ENCODE measurements around the gene ATG3. TPM values are rescaled to one million over a fixed set of nuclear protein-coding genes. Genes with fewer than 3 reads are reported as not detected.

Gene ATG3
- polyA plus RNA-seq, 1 experiment, result 29.6 TPM

GRCh38 chr3:112560307-112560706, 1.5 kb downstream of the ATG3 start:
- Histone ChIP-seq H3K27me3 (ENCODE audit: control insufficient read depth, insufficient read depth, low read length) (no peaks in the 10 kb centered on the region), H3K36me3 (ENCODE audit: control insufficient read depth, insufficient read depth, low read length) (no peaks in the 10 kb centered on the region), H3K4me3 (ENCODE audit: low read depth, low read length) (peak overlapping the region; percentile 80)
- ChIA-PET CTCF (interaction anchor here (0.6 kb wide), 2 partner anchors 701 to 1081 kb away, joined by 3 read pairs; no protein-coding TSS in a partner anchor), POLR2A (interaction anchor here (0.6 kb wide), 1 partner anchor 14 kb away, joined by 3 read pairs; no protein-coding TSS in a partner anchor)
- TF ChIP-seq CTCF (IDR thresholded peaks at IDR 0.05; ENCODE audit: insufficient read depth, low read depth, low read length), result no peak
- DNase-seq (ENCODE audit: low read depth), result no peak

GRCh38 chr3:112557976-112558375, 3.8 kb downstream of the ATG3 start:
- H3K36me3 ChIP-seq (ENCODE audit: control insufficient read depth, insufficient read depth, low read length), result no peaks in the 10 kb centered on the region
- ChIA-PET POLR2A (no interaction called here), CTCF (no interaction called here)
- TF ChIP-seq CTCF (IDR thresholded peaks at IDR 0.05; ENCODE audit: insufficient read depth, low read depth, low read length), result no peak
- H3K4me3 ChIP-seq (ENCODE audit: low read depth, low read length), result no peak overlapping the region
- no peaks in the 10 kb centered on the region for H3K27me3 ChIP-seq (ENCODE audit: control insufficient read depth, insufficient read depth, low read length)
- no peak for DNase-seq (ENCODE audit: low read depth)

- DNase-seq (ENCODE audit: low read depth), result no peak
- Histone ChIP-seq H3K27me3 (ENCODE audit: control insufficient read depth, insufficient read depth, low read length) (no peaks in the 10 kb centered on the region), H3K4me3 (ENCODE audit: low read depth, low read length) (no peak overlapping the region), H3K36me3 (ENCODE audit: control insufficient read depth, insufficient read depth, low read length) (no peaks in the 10 kb centered on the region)
- no peak for TF ChIP-seq CTCF (IDR thresholded peaks at IDR 0.05; ENCODE audit: insufficient read depth, low read depth, low read length)
- ChIA-PET POLR2A (no interaction called here), CTCF (no interaction called here)
These were observed 6.1 kb downstream of the ATG3 start for GRCh38 chr3:112555535-112556170.

GRCh38 chr3:112550859-112551258, 10.9 kb downstream of the ATG3 start:
- no peak for TF ChIP-seq CTCF (IDR thresholded peaks at IDR 0.05; ENCODE audit: insufficient read depth, low read depth, low read length)
- ChIA-PET POLR2A (no interaction called here), CTCF (interaction anchor here (0.8 kb wide), 1 partner anchor 9 kb away, joined by 3 read pairs; no protein-coding TSS in a partner anchor)
- no peak for DNase-seq (ENCODE audit: low read depth)
- Histone ChIP-seq H3K27me3 (ENCODE audit: control insufficient read depth, insufficient read depth, low read length) (no peaks in the 10 kb centered on the region), H3K4me3 (ENCODE audit: low read depth, low read length) (no peak overlapping the region), H3K36me3 (ENCODE audit: control insufficient read depth, insufficient read depth, low read length) (peaks cover 2% of the 10 kb centered on the region)

GRCh38 chr3:112546216-112546759, 15.5 kb downstream of the ATG3 start:
- ChIA-PET POLR2A (interaction anchor here (0.6 kb wide), 1 partner anchor 14 kb away, joined by 3 read pairs; no protein-coding TSS in a partner anchor), CTCF (no interaction called here)
- Histone ChIP-seq H3K27me3 (ENCODE audit: control insufficient read depth, insufficient read depth, low read length) (no peaks in the 10 kb centered on the region), H3K36me3 (ENCODE audit: control insufficient read depth, insufficient read depth, low read length) (peaks cover 2% of the 10 kb centered on the region), H3K4me3 (ENCODE audit: low read depth, low read length) (no peak overlapping the region)
- no peak for DNase-seq (ENCODE audit: low read depth)
- no peak for TF ChIP-seq CTCF (IDR thresholded peaks at IDR 0.05; ENCODE audit: insufficient read depth, low read depth, low read length)

All from BJ (cell line).